IMR-90 (cell line): ENCODE measurements around the gene ZNF134. TPM values are rescaled to one million over a fixed set of nuclear protein-coding genes. Genes with fewer than 3 reads are reported as not detected.

Experiments
- ATAC-seq: fragments of 200-7000 bp; cut with Tn5 transposase; 2 replicates; pipeline ENCODE4 v1.9.1; 2020; ENCODE audit warnings: low read depth, mild to moderate bottlenecking, moderate library complexity
- Bru-seq: library from RNA; stranded (reverse); fragments of 400-500 nt; gene quantifications from one replicate; lab custom pipeline; 2021; lab: Mats Ljungman, UMichigan
- BruChase-seq, 2 experiments: library from RNA; stranded (reverse); fragments of 400-500 nt; gene quantifications; one replicate each; lab custom pipeline; 2021; lab: Mats Ljungman, UMichigan
- BruUV-seq: library from RNA; stranded (reverse); fragments of 400-500 nt; replicated peaks from 2 replicates; lab custom pipeline; 2021; lab: Mats Ljungman, UMichigan
- CTCF ChIA-PET: fragments of 300-600 bp; formaldehyde crosslinking; extraction: SDS; loops from one replicate; lab custom pipeline; 2021; ENCODE audit warnings: antibody characterized with exemption; lab: Yijun Ruan, JAX
- POLR2A ChIA-PET: fragments of 300-600 bp; sonication (Branson Sonifier 250); formaldehyde crosslinking; loops from one replicate; lab custom pipeline; 2022; ENCODE audit warnings: antibody characterized with exemption; ENCODE audit not compliant: unreplicated experiment; lab: Charles Lee
- DNase-seq: peaks from one replicate; pipeline ENCODE4 v3.0.0; 2013
- H2AFZ ChIP-seq: replicated peaks from 2 replicates; pipeline ENCODE3; 2013; ENCODE audit warnings: low read length, mild to moderate bottlenecking; ENCODE audit not compliant: poor library complexity
- H2AK5ac ChIP-seq: 2 replicates; pipeline ENCODE4 v1.6.1; 2013; ENCODE audit warnings: low read depth, low read length, inconsistent platforms
- H2AK9ac ChIP-seq: replicated peaks from 2 replicates; pipeline ENCODE3; 2013; ENCODE audit warnings: mild to moderate bottlenecking, low read depth, low read length, moderate library complexity; ENCODE audit not compliant: poor library complexity
- H2BK120ac ChIP-seq: 2 replicates; pipeline ENCODE4 v1.6.1; 2013; ENCODE audit warnings: low read depth, low read length, inconsistent platforms
- H2BK15ac ChIP-seq: 3 replicates; pipeline ENCODE4 v1.6.1; 2013; ENCODE audit warnings: low read depth, low read length, inconsistent platforms
- H2BK20ac ChIP-seq: 2 replicates; pipeline ENCODE4 v1.6.1; 2013; ENCODE audit warnings: low read depth, mild to moderate bottlenecking, inconsistent platforms, low read length, moderate library complexity
- H2BK5ac ChIP-seq: 2 replicates; pipeline ENCODE4 v1.6.1; 2013; ENCODE audit warnings: mild to moderate bottlenecking, low read depth, low read length, inconsistent platforms; ENCODE audit not compliant: poor library complexity, severe bottlenecking
- H3K14ac ChIP-seq: replicated peaks from 2 replicates; pipeline ENCODE4 v1.6.1; 2013; ENCODE audit warnings: low read depth, low read length, inconsistent platforms
- H3K18ac ChIP-seq: 2 replicates; pipeline ENCODE4 v1.6.1; 2013; ENCODE audit warnings: low read depth, low read length, control low read depth
- H3K23ac ChIP-seq: 2 replicates; pipeline ENCODE4 v1.6.1; 2013; ENCODE audit warnings: low read depth, low read length, inconsistent platforms
- H3K27ac ChIP-seq: 2 replicates; pipeline ENCODE4 v1.5.1; 2013; ENCODE audit warnings: mild to moderate bottlenecking, control low read depth, low read length; ENCODE audit not compliant: insufficient read depth
- H3K27me3 ChIP-seq: 2 replicates; pipeline ENCODE4 v1.6.1; 2013; ENCODE audit warnings: low read length; ENCODE audit not compliant: control insufficient read depth, insufficient read depth
- H3K36me3 ChIP-seq: 2 replicates; pipeline ENCODE4 v1.6.1; 2013; ENCODE audit warnings: low read length, mixed read lengths; ENCODE audit not compliant: control insufficient read depth, insufficient read depth
- H3K4ac ChIP-seq: 2 replicates; pipeline ENCODE4 v1.6.1; 2013; ENCODE audit warnings: low read depth, low read length, inconsistent platforms
- H3K4me1 ChIP-seq: 2 replicates; pipeline ENCODE4 v1.6.1; 2013; ENCODE audit warnings: low read length, mixed read lengths; ENCODE audit not compliant: control insufficient read depth, insufficient read depth
- H3K4me2 ChIP-seq: 2 replicates; pipeline ENCODE4 v1.6.1; 2013; ENCODE audit warnings: low read depth, mild to moderate bottlenecking, control low read depth, low read length, moderate library complexity
- H3K4me3 ChIP-seq: 2 replicates; pipeline ENCODE4 v1.5.1; 2013; ENCODE audit warnings: low read depth, mild to moderate bottlenecking, control low read depth, low read length, moderate library complexity; ENCODE audit not compliant: insufficient read depth
- H3K56ac ChIP-seq: 2 replicates; pipeline ENCODE4 v1.6.1; 2013; ENCODE audit warnings: low read length, inconsistent platforms; ENCODE audit not compliant: insufficient read depth; ENCODE audit errors: extremely low read depth
- H3K79me1 ChIP-seq, 2 experiments: 2 replicates each; pipeline ENCODE4 v1.6.1; 2013; ENCODE audit warnings: low read length in 2 of 2, inconsistent platforms in 1 of 2, low read depth in 1 of 2
- H3K9ac ChIP-seq: 2 replicates; pipeline ENCODE4 v1.6.1; 2013; ENCODE audit warnings: low read depth, low read length, control low read depth
- H3K9me1 ChIP-seq: 2 replicates; pipeline ENCODE4 v1.6.1; 2013; ENCODE audit warnings: low read length, inconsistent platforms; ENCODE audit not compliant: insufficient read depth
- H3K9me3 ChIP-seq: 2 replicates; pipeline ENCODE4 v1.6.1; 2013; ENCODE audit warnings: low read length; ENCODE audit not compliant: control insufficient read depth, insufficient read depth
- H4K20me1 ChIP-seq: 2 replicates; pipeline ENCODE4 v1.6.1; 2013; ENCODE audit warnings: low read length, inconsistent platforms; ENCODE audit not compliant: insufficient read depth
- H4K5ac ChIP-seq: 2 replicates; pipeline ENCODE4 v1.6.1; 2013; ENCODE audit warnings: mild to moderate bottlenecking, low read depth, low read length, control low read depth
- H4K8ac ChIP-seq, 2 experiments: 2 replicates each; pipeline ENCODE4 v1.6.1; 2013; ENCODE audit warnings: low read depth in 2 of 2, low read length in 2 of 2, control low read depth in 1 of 2, inconsistent platforms in 1 of 2
- H4K91ac ChIP-seq: 2 replicates; pipeline ENCODE4 v1.6.1; 2013; ENCODE audit warnings: low read depth, low read length, inconsistent platforms; ENCODE audit not compliant: insufficient read depth
- BHLHE40 ChIP-seq: fragments of 150-350 bp; IDR thresholded peaks from 2 replicates; pipeline ENCODE4 v1.6.1; 2016; ENCODE audit warnings: mild to moderate bottlenecking, low read depth, low read length
- CEBPB ChIP-seq: IDR thresholded peaks from 2 replicates; pipeline ENCODE4 v1.6.1; 2012; ENCODE audit warnings: low read depth, low read length, improper control_type of control experiment
- CHD1 ChIP-seq: IDR thresholded peaks from 2 replicates; pipeline ENCODE4 v1.6.1; 2012; ENCODE audit warnings: low read depth, low read length, improper control_type of control experiment
- ELK1 ChIP-seq: fragments of 150-350 bp; IDR thresholded peaks from 2 replicates; pipeline ENCODE4 v1.6.1; 2016; ENCODE audit warnings: low read depth, mild to moderate bottlenecking, low read length, moderate library complexity, borderline replicate concordance
- MAZ ChIP-seq: IDR thresholded peaks from 2 replicates; pipeline ENCODE4 v1.6.1; 2012; ENCODE audit warnings: low read depth, mild to moderate bottlenecking, low read length, improper control_type of control experiment, moderate library complexity, borderline replicate concordance
- MXI1 ChIP-seq: IDR thresholded peaks from 2 replicates; pipeline ENCODE4 v1.6.1; 2012; ENCODE audit warnings: low read depth, mild to moderate bottlenecking, low read length, moderate library complexity, borderline replicate concordance
- POLR2A ChIP-seq: IDR thresholded peaks from 2 replicates; pipeline ENCODE4 v1.6.1; 2012; ENCODE audit warnings: mild to moderate bottlenecking, low read depth, low read length
- RAD21 ChIP-seq: IDR thresholded peaks from 2 replicates; pipeline ENCODE4 v1.6.1; 2012; ENCODE audit warnings: low read length, improper control_type of control experiment
- RCOR1 ChIP-seq: IDR thresholded peaks from 2 replicates; pipeline ENCODE4 v1.6.1; 2012; ENCODE audit warnings: mild to moderate bottlenecking, low read length, improper control_type of control experiment; ENCODE audit not compliant: insufficient replicate concordance
- RFX5 ChIP-seq: IDR thresholded peaks from 2 replicates; pipeline ENCODE4 v1.8.0; 2012; ENCODE audit warnings: low read depth, mild to moderate bottlenecking, low read length, moderate library complexity
- SMC3 ChIP-seq: fragments of 150-350 bp; IDR thresholded peaks from 2 replicates; pipeline ENCODE4 v1.6.1; 2016; ENCODE audit warnings: low read depth, mild to moderate bottlenecking, antibody characterized with exemption, low read length, moderate library complexity
- WGBS, 2 experiments: methylation state at CpG; one replicate each; pipeline versions ENCODE4 v1.1.5 to v1.1.7; 2013; ENCODE audit warnings: missing lambda C conversion rate in 2 of 2; ENCODE audit not compliant: insufficient read length in 1 of 2; ENCODE audit errors: extremely low coverage in 2 of 2; 5-methylcytosine and 5-hydroxymethylcytosine counted together
- dilution Hi-C: fragments of 300-500 bp; cut with HindIII; formaldehyde crosslinking; loops from one replicate; pipeline ENCODE4 v1.14.3; 2018; ENCODE audit warnings: low sequenced_read_pairs; ENCODE audit not compliant: unreplicated experiment
- in situ Hi-C: fragments of 300-500 bp; cut with MboI; formaldehyde crosslinking; loops from 3 replicates; pipeline ENCODE4 v1.14.3; 2019; ENCODE audit warnings: low sequenced_read_pairs, inconsistent platforms, mixed read lengths
- intact Hi-C: fragments of 100-400 bp; cut with micrococcal nuclease; formaldehyde crosslinking; loops from 2 replicates; pipeline ENCODE4 v1.10.0; 2022
- long read RNA-seq: library from polyadenylated mRNA; unstranded; transcript quantifications from one replicate; pipeline ENCODE4 v2.0.0, GENCODE V29; 2021; ENCODE audit not compliant: unreplicated experiment
- polyA plus RNA-seq, 3 experiments: library from polyadenylated mRNA; depleted of rRNA; stranded (reverse); fragments of >200 nt; gene quantifications; 2 replicates each; pipeline ENCODE4 v1.2.3, GENCODE V29; 2012; ENCODE audit warnings: low replicate concordance in 1 of 3
- total RNA-seq: library from RNA; depleted of rRNA; stranded (reverse); fragments of >200 nt; gene quantifications from 2 replicates; pipeline ENCODE4 v1.2.3, GENCODE V29; 2012; rRNA removed
- TF ChIP-seq, protein P1 (sequence below): conservative IDR thresholded peaks from 2 replicates; pipeline ENCODE4 v1.5.1; 2012; ENCODE audit warnings: mild to moderate bottlenecking, low read depth, low read length, improper control_type of control experiment

ZNF134 gene
- total RNA-seq (31.0 and 31.1 TPM in 2 replicates), polyA plus RNA-seq (2012; rRNA removed) (6.0 and 6.2 TPM in 2 replicates), Bru-seq, nascent RNA (percentile 87 among the genes with signal in this experiment), BruChase-seq, experiment 1, labeled RNA remaining after a 6-hour chase (percentile 75 among the genes with signal in this experiment), BruChase-seq, experiment 2, labeled RNA remaining after a 2-hour chase (percentile 90 among the genes with signal in this experiment)
- polyA plus RNA-seq (2012; cell fraction: cytosol; rRNA removed), result 4.8 and 6.5 TPM in 2 replicates
- 8.4 and 8.5 TPM in 2 replicates for polyA plus RNA-seq (2012; cell fraction: nucleus; rRNA removed; ENCODE audit: low replicate concordance)
- long read RNA-seq, full-length matches to known transcripts, result 45 of 46 reads
- long read RNA-seq, partial matches to known transcripts, result 0 of 46 reads
- long read RNA-seq, other reads (novel, unspliced or antisense), result 1 of 46 reads

- H2AFZ ChIP-seq, result peak within 1 kb of the TSS; percentile 99
- dilution Hi-C loops, result no loop called here
- H3K18ac ChIP-seq, result no peak within 1 kb of the TSS
- no TSS peak for BruUV-seq
- peaks cover 26 to 54% of the 10 kb centered on the region in 2 experiments; a peak in 3 of 4 replicates for H3K79me1 ChIP-seq
- peak within 1 kb of the TSS; percentile 73 for H4K5ac ChIP-seq
- ChIA-PET POLR2A (interaction anchor here (0.5 to 0.9 kb wide), 3 partner anchors 10 to 55 kb away, joined by 3 to 4 read pairs (median 3); no protein-coding TSS in a partner anchor), CTCF (no interaction called here)
- peak within 1 kb of the TSS; percentile 12 for H2BK5ac ChIP-seq
- 1% methylated on average over 40 of the region's 64 CpGs; no CpG with 5 or more reads in 1 of the 2 experiments for WGBS, 2 experiments
- H2BK120ac ChIP-seq, result no peak within 1 kb of the TSS; the same call in 1 of the 2 replicates
- H3K36me3 ChIP-seq, result peaks cover 36% of the 10 kb centered on the region
- no peaks in the 10 kb centered on the region for H3K27me3 ChIP-seq
- intact Hi-C loops, result no loop called here
- H2AK5ac ChIP-seq, result peak within 1 kb of the TSS; percentile 93
- H3K56ac ChIP-seq, result no peak within 1 kb of the TSS
- ATAC-seq, result peak; percentile 99
- H3K9ac ChIP-seq, result peak within 1 kb of the TSS; percentile 70
- peak within 1 kb of the TSS; percentile 83 for H3K14ac ChIP-seq
- H3K4ac ChIP-seq, result peak within 1 kb of the TSS; percentile 85
- H2BK20ac ChIP-seq, result no peak within 1 kb of the TSS
- no peaks in the 10 kb centered on the region for H3K9me1 ChIP-seq
- H2AK9ac ChIP-seq, result peak within 1 kb of the TSS; percentile 98
- H3K4me2 ChIP-seq, result peak within 1 kb of the TSS; percentile 94
- in situ Hi-C loops, result no loop called here
- peak; percentile 87 for DNase-seq
- H3K27ac ChIP-seq, result peak within 1 kb of the TSS; percentile 66
- no peak within 1 kb of the TSS for H2BK15ac ChIP-seq
- H3K23ac ChIP-seq, result peak within 1 kb of the TSS; percentile 99
- H3K9me3 ChIP-seq, result peaks cover 42% of the 10 kb centered on the region
- no peaks in the 10 kb centered on the region for H4K20me1 ChIP-seq
- peak within 1 kb of the TSS; percentile 29; the same call in 1 of the 2 replicates for H4K91ac ChIP-seq
- H3K4me3 ChIP-seq, result peak within 1 kb of the TSS; percentile 96
- peak within 1 kb of the TSS; percentile 96 to 98 for H4K8ac ChIP-seq
- peaks cover 2% of the 10 kb centered on the region; the same call in 1 of the 2 replicates for H3K4me1 ChIP-seq
- TF ChIP-seq CHD1 (no peak), MXI1 (peak; percentile 70; the same call in 1 of the 2 replicates), CEBPB (no peak), RAD21 (no peak; the same call in 1 of the 2 replicates), ELK1 (no peak), POLR2A (0 out of 2 replicates have a peak, but pooled peaks have one; percentile 42), SMC3 (peak; percentile 11; the same call in 1 of the 2 replicates), RFX5 (no peak), RCOR1 (no peak), BHLHE40 (no peak), MAZ (peak; percentile 32; the same call in 1 of the 2 replicates)
- TF ChIP-seq, protein P1, sequence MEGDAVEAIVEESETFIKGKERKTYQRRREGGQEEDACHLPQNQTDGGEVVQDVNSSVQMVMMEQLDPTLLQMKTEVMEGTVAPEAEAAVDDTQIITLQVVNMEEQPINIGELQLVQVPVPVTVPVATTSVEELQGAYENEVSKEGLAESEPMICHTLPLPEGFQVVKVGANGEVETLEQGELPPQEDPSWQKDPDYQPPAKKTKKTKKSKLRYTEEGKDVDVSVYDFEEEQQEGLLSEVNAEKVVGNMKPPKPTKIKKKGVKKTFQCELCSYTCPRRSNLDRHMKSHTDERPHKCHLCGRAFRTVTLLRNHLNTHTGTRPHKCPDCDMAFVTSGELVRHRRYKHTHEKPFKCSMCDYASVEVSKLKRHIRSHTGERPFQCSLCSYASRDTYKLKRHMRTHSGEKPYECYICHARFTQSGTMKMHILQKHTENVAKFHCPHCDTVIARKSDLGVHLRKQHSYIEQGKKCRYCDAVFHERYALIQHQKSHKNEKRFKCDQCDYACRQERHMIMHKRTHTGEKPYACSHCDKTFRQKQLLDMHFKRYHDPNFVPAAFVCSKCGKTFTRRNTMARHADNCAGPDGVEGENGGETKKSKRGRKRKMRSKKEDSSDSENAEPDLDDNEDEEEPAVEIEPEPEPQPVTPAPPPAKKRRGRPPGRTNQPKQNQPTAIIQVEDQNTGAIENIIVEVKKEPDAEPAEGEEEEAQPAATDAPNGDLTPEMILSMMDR, result peak; percentile 39
These were observed at the start of gene ZNF134 for GRCh38 chr19:57613941-57614743. Gene ZNF134 (plus strand): TSS chr19:57614242. CDS start chr19:57619469, 5,227 bp downstream.
